HCT116 (cell line): ENCODE data around the gene ABCC1. TPM values are rescaled to one million over a fixed set of nuclear protein-coding genes. Genes with fewer than 3 reads are reported as not detected.

Experiments
- ATAC-seq: fragments of 200-7000 bp; cut with Tn5 transposase; 2 replicates; pipeline ENCODE4 v1.9.1; 2020; ENCODE audit warnings: mild to moderate bottlenecking, moderate library complexity
- BruUV-seq: library from RNA; stranded (reverse); fragments of 400-500 nt; replicated peaks from 2 replicates; lab custom pipeline; 2021; lab: Mats Ljungman, UMichigan
- CTCF ChIA-PET: fragments of 300-600 bp; sonication (Branson Sonifier 250); formaldehyde crosslinking; loops from one replicate; lab custom pipeline; 2021; ENCODE audit warnings: antibody characterized with exemption; lab: Charles Lee
- POLR2A ChIA-PET: fragments of 300-600, 350-600 bp; sonication (Branson Sonifier 250); formaldehyde crosslinking; loops from one replicate; lab custom pipeline; 2021; ENCODE audit warnings: antibody characterized with exemption; lab: Charles Lee
- RAD21 ChIA-PET, 2 experiments: fragments of 300-600 bp; sonication (Branson Sonifier 250); formaldehyde crosslinking; loops; one replicate each; lab custom pipeline; 2023; ENCODE audit warnings: low total read pairs in 2 of 2; ENCODE audit not compliant: uncharacterized antibody in 2 of 2, unreplicated experiment in 2 of 2, low non-redundant PET in 1 of 2; lab: Charles Lee
- DNase-seq: peaks from one replicate; pipeline ENCODE4 v3.0.0-alpha.2; 2010; ENCODE audit warnings: low read depth, low spot score
- H2AFZ ChIP-seq: fragments of 200-600 bp; shearing (Covaris generic), sonication (generic); 2 replicates; pipeline ENCODE4 v1.6.1; 2017; ENCODE audit warnings: low read depth, mixed run types, mixed read lengths, antibody characterized with exemption, low read length; ENCODE audit not compliant: poor library complexity, severe bottlenecking
- H3K27ac ChIP-seq: 2 replicates; pipeline ENCODE4 v1.5.1; 2012; ENCODE audit warnings: low read depth, low read length
- H3K27me3 ChIP-seq: fragments of 200-600 bp; sonication (generic); 2 replicates; pipeline ENCODE4 v1.6.1; 2016; ENCODE audit warnings: mixed run types, low read length, mixed read lengths; ENCODE audit not compliant: insufficient read depth
- H3K36me3 ChIP-seq, 2 experiments: fragments of 200-500 bp in 1 of 2; fragments of 200-600 bp in 1 of 2; sonication (Bioruptor generic) in 1 of 2; sonication (generic) in 1 of 2; 2 replicates each; pipeline versions ENCODE4 v1.5.1 to v1.6.1; 2014 to 2016; ENCODE audit warnings: low read length in 2 of 2, inconsistent platforms in 1 of 2, mixed read lengths in 1 of 2, mixed run types in 1 of 2; ENCODE audit not compliant: insufficient read depth in 2 of 2, control insufficient read depth in 1 of 2
- H3K4me1 ChIP-seq, 2 experiments: fragments of 200-600 bp in 1 of 2; sonication (generic) in 1 of 2; 2 replicates each; pipeline versions ENCODE4 v1.5.1 to v1.6.1; 2012 to 2017; ENCODE audit warnings: low read length in 2 of 2, inconsistent platforms in 1 of 2, mild to moderate bottlenecking in 1 of 2, mixed read lengths in 1 of 2, mixed run types in 1 of 2, moderate library complexity in 1 of 2; ENCODE audit not compliant: insufficient read depth in 2 of 2, control insufficient read depth in 1 of 2
- H3K4me2 ChIP-seq: fragments of 200-600 bp; sonication (generic); 2 replicates; pipeline ENCODE4 v1.6.1; 2017; ENCODE audit warnings: mixed run types, low read length, mixed read lengths
- H3K4me3 ChIP-seq, 2 experiments: fragments of 200-600 bp in 1 of 2; sonication (generic) in 1 of 2; replicated peaks in 1 of 2; 2 replicates each; pipeline ENCODE4 v1.5.1; 2011 to 2016; ENCODE audit warnings: low read length in 2 of 2, control low read depth in 1 of 2, low read depth in 1 of 2, mild to moderate bottlenecking in 1 of 2, mixed read lengths in 1 of 2, mixed run types in 1 of 2
- H3K79me2 ChIP-seq: fragments of 200-600 bp; sonication (generic); 2 replicates; pipeline ENCODE4 v1.6.1; 2017; ENCODE audit warnings: mild to moderate bottlenecking, mixed run types, low read length, moderate library complexity, mixed read lengths; ENCODE audit not compliant: insufficient read depth
- H3K9ac ChIP-seq: fragments of 200-600 bp; sonication (generic); 2 replicates; pipeline ENCODE4 v1.6.1; 2016; ENCODE audit warnings: low read length, mixed read lengths
- H3K9me2 ChIP-seq: fragments of 200-600 bp; sonication (generic), shearing (Covaris generic); 2 replicates; pipeline ENCODE4 v1.6.1; 2017; ENCODE audit warnings: mixed run types, mild to moderate bottlenecking, moderate library complexity; ENCODE audit not compliant: insufficient read depth
- H3K9me3 ChIP-seq, 2 experiments: fragments of 200-500 bp in 1 of 2; fragments of 200-600 bp in 1 of 2; sonication (Bioruptor generic) in 1 of 2; sonication (generic) in 1 of 2; 2 replicates each; pipeline ENCODE4 v1.6.1; 2014 to 2017; ENCODE audit warnings: low read length in 2 of 2, mixed read lengths in 2 of 2, inconsistent platforms in 1 of 2, low read depth in 1 of 2, mild to moderate bottlenecking in 1 of 2, mixed run types in 1 of 2, moderate library complexity in 1 of 2; ENCODE audit not compliant: control insufficient read depth in 1 of 2, insufficient read depth in 1 of 2
- H4K20me1 ChIP-seq: fragments of 200-600 bp; sonication (generic), shearing (Covaris generic); 2 replicates; pipeline ENCODE4 v1.6.1; 2017; ENCODE audit warnings: mixed run types, mild to moderate bottlenecking, moderate library complexity; ENCODE audit not compliant: insufficient read depth
- ATF3 ChIP-seq: IDR thresholded peaks from 2 replicates; pipeline ENCODE4 v1.6.1; 2012
- RAD21 ChIP-seq: IDR thresholded peaks from 2 replicates; pipeline ENCODE4 v1.6.1; 2012; ENCODE audit warnings: low read depth, mild to moderate bottlenecking
- SP1 ChIP-seq: IDR thresholded peaks from 2 replicates; pipeline ENCODE4 v1.6.1; 2012; ENCODE audit warnings: low read depth
- TCF7L2 ChIP-seq: IDR thresholded peaks from 2 replicates; pipeline ENCODE4 v1.7.0; 2011; ENCODE audit warnings: borderline replicate concordance, inconsistent platforms; ENCODE audit not compliant: insufficient read depth, insufficient read length; ENCODE audit errors: extremely low read depth
- YY1 ChIP-seq: IDR thresholded peaks from 2 replicates; pipeline ENCODE4 v1.6.1; 2011; ENCODE audit warnings: low read length, low read depth, moderate library complexity, mild to moderate bottlenecking; ENCODE audit not compliant: insufficient replicate concordance; ENCODE audit errors: extremely low read depth
- ZNF274 ChIP-seq: fragments of 200-500 bp; sonication (Bioruptor generic); IDR thresholded peaks from 2 replicates; pipeline ENCODE4 v1.6.1; 2014; ENCODE audit warnings: mild to moderate bottlenecking, low read depth, low read length, inconsistent platforms
- intact Hi-C: fragments of 100-400 bp; cut with micrococcal nuclease; formaldehyde crosslinking; loops from 2 replicates; pipeline ENCODE4 v1.10.0; 2022
- total RNA-seq: library from RNA; stranded (reverse); gene quantifications from one replicate; pipeline ENCODE4 v1.2.1, GENCODE V29; 2021; ENCODE audit not compliant: unreplicated experiment

Gene ABCC1
- total RNA-seq, 1 experiment from 2014 or later: 61.9 TPM

GRCh38 chr16:16075488-16076422, 126.3 kb downstream of the ABCC1 start:
- CTCF ChIA-PET: no interaction called here

DNA sequence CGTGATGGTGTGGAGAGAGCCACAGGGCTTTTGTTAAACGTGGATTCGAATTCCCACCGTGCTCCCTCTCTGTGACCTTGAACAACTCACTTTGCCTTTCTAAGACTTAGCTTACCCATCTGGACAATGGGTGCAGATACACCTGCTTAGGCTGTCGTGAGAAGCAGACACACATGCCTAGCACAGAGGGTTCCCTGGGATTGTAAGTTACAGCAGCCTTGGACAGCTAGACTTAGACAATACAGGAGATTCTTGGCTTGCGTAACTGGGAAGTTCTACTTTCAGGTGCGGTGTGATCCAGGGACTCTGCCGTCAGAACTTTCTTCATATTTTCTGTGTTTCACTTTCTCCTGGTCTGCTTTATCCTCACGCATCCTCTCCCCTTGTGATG, 127.0 kb downstream of the ABCC1 start:
- intact Hi-C loops: no loop called here
- Histone ChIP-seq H3K27ac (no peak overlapping the region), H3K36me3 (peaks cover 36 to 43% of the 10 kb centered on the region in 2 experiments), H3K4me1 (peaks cover 5 to 19% of the 10 kb centered on the region in 2 experiments), H3K9ac (no peak overlapping the region), H3K4me2 (no peak overlapping the region), H3K79me2 (no peaks in the 10 kb centered on the region), H3K27me3 (no peaks in the 10 kb centered on the region), H2AFZ (no peak overlapping the region), H4K20me1 (no peaks in the 10 kb centered on the region), H3K4me3 (no peak overlapping the region), H3K9me3 (no peaks in the 10 kb centered on the region), H3K9me2 (no peaks in the 10 kb centered on the region)
- CTCF ChIA-PET: no interaction called here
- no TSS peak for BruUV-seq
- no peak for ATAC-seq
- TF ChIP-seq SP1: no peak
- no peak for TF ChIP-seq YY1
- no peak for TF ChIP-seq ZNF274
- TF ChIP-seq TCF7L2: no peak
- RAD21 ChIA-PET: no interaction called here
- DNase-seq: no peak
- POLR2A ChIA-PET: no interaction called here

More at GRCh38 chr16:16075488-16076422, 126.3 kb downstream of the ABCC1 start:
- DNase-seq: no peak
- H3K4me1 ChIP-seq: peaks cover 5 to 19% of the 10 kb centered on the region in 2 experiments
- ChIA-PET RAD21 (no interaction called here), POLR2A (no interaction called here)
- no peak overlapping the region for H3K9ac ChIP-seq
- intact Hi-C loops: no loop called here
- H3K4me2 ChIP-seq: no peak overlapping the region
- no peaks in the 10 kb centered on the region for H3K27me3 ChIP-seq
- TF ChIP-seq YY1 (no peak), RAD21 (no peak), ATF3 (no peak)
- H3K36me3 ChIP-seq: peaks cover 34 to 40% of the 10 kb centered on the region in 2 experiments
- H3K4me3 ChIP-seq: no peak overlapping the region
- H2AFZ ChIP-seq: no peak overlapping the region
- no peaks in the 10 kb centered on the region for H3K9me3 ChIP-seq
- no TSS peak for BruUV-seq
- no peaks in the 10 kb centered on the region for H3K9me2 ChIP-seq
- ATAC-seq: no peak
- H3K27ac ChIP-seq: peak overlapping the region; percentile 54
- no peaks in the 10 kb centered on the region for H4K20me1 ChIP-seq
- no peaks in the 10 kb centered on the region for H3K79me2 ChIP-seq
